NCI-H2196 treated with DMSO at 0.1 percent for 48 hours (cell line): ENCODE measurements around the gene BPTF.
"Not testable (repeated sequence)": the region's sequence is repeated elsewhere in the genome, so short reads cannot be mapped to it uniquely, and the experiment has no call there.

Experiments used
- DNase-seq: peaks from one replicate; lab custom pipeline; 2025; ENCODE audit not compliant: unreplicated experiment; lab: John Stamatoyannopoulos, UW

BPTF gene

DNA sequence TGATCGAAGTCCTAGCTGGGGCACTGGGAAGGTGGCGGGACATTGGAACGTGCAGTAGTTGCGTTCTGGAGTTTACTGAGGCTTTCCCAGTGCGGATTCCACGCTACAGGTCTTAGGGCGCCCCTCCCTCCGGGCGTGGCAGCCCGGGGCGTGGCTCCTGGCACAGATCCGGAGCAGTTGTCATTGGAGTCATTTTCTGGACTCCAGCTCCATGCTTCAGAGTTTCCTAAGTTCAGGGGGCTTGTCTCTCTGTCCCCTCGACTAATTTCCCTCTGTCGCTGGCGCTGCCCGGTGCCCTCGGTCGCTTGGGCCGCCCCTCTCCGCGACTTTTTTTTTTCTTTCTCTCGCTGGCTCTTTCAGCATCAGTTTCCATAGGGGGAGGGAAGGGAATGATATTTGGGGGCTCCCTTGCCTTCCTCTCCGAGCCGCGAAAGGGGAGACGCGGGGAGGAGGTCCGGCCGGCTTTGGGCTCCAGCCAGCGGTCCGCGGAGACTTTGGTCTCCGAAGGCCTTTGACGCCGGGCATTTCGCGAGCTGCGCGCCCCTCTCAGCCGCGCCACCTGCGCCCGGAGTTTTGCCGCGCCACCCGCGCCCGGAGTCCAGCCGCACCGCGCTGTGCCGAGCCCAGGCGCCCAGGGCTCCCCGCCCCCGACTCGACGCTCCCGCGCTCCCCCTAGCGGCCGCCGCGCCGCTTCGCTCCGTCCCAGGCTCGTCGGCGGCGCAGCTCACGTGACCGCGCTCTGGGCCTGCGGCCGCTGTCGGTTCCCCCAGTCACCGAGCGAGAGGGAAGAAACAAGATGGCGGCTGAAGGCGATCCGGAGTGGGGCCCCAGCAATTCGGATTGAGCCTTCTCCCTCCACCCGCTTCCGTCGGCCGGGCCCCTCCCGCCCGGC, at the start of gene BPTF:
Gene BPTF (plus strand): TSS at position 769 of the 892 bp plus-strand sequence. CDS start 222 bp downstream, outside the sequence.
- DNase-seq, result peak; percentile 72

DNA sequence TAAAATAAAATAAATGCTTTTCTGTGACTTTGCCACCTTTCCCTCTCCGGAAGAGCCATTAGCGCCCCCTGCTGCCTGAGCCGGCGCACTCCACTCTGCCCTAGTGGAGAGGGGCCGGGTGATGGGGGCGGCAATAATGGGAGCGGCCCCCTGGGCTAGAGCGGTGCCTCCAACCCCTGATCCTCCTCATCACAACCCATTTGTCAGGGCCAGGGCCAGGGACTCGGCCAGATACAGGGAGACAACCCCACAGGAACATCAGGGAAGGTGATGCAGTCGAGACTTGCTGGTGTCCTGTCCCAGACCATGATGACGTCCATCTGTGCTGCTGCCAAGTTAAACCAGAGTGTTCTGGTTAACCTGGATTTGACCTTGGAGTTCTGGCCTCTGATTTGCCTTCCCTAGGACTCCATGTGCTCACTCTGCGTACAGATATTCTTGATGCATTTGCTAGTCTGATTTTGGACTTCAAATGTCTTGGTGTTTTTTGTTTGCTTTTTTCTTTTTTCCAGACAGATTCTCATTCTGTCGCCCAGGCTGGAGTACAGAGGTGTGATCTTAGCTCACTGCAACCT, 46.1 kb upstream of the BPTF start:
- no peak for DNase-seq

GRCh38 chr17:67784364-67785121, 40.8 kb upstream of the BPTF start:
- DNase-seq, result no peak

DNA sequence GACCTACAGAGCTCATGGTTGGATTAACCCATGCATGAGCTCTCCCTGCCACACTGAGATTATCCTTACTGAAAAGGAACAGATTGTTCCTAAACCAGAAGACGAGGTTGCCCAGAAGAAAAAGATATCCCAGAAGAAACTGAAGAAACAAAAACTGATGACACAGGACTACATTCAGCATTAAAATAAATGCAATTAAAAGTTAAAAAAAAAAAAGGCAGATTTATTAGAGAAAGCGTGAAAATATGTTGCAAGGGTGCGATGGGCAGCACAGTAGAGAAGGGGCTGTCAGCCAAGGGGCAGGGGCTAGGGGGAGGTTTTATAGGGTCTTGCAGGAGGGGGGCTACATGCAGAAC, 40.2 kb upstream of the BPTF start:
- no peak for DNase-seq

DNA sequence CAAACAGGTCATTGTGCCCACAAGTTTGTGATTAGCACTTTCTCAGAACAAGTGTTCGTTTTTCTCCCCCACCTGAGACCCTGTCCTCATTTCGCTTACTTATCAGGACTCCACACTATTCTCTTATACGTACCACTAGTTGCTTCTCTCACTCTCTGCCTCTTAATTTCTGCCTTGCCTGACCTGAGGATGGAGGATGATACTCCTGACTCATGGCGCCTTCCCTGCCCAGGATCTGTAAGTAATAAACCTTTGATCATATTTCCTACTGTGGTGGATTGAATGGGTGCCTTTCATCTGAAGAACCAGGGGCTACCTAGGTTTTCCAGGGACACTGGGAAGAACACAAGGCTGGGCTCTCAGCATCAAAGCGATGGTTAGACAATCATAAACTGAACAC, 39.8 kb upstream of the BPTF start:
- DNase-seq, result no peak

GRCh38 chr17:67800495-67800928, 24.8 kb upstream of the BPTF start:
- peak; percentile 61 for DNase-seq

DNA sequence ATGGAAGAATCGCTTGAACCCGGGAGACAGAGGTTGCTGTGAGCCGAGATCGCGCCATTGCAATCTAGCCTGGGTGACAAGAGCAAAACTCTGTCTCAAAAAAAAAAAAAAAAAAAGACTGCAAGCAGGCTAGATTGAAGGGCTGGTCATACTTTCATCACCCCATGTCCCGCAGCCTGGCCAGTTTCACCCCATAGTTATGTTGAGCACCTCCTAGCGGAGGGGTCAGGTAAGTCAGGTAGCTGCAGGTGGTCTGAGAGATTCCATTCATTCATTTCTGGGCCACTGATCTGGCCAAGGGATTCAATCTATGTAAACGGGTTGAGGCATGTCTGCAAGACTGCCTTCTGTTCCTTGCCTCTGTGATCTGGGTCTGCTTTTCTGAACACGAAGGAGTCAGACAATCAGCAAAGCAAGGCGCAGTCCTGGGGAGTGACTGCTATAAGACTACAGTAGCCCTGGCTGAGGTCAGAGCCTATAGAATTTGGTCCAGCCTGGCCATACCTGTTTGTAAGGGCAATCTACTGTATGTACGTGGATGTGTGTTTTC, 23.6 kb upstream of the BPTF start:
- no peak for DNase-seq

DNA sequence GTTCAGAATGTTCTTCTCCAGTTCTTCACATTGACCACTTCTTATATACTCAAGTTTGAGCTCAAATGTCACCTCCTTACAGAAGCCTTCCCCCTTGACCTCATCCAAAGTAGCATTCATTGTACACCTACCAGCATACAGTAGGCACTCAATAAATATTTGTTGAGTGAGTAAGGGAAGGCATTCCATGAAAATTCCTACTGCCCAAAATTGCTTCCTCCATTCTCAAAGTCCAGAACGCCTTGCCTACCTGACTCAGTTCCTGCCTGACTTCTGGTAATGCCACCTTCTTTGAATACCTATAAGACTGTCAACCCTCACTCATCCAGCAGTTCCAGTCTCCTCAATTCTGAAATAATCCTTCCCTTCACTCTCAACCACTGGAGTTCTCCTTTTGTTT, 14.8 kb upstream of the BPTF start:
- no peak for DNase-seq

DNA sequence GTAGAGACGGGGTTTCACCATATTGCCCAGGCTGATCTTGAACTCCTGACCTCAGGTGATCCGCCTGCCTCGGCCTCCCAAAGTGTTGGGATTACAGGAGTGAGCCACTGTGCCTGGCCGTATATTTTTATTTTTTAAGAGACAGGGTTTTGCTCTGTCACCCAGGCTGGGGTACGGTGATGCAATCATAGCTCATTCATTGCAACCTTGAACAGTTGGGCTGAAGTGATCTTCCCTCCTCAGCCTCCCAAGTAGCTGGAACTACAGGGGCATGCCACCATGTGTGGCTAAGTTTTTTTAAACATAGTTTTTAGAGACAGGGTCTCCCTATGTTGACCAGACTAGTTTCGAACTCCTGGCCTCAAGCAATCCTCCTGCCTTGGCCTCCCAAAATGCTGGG, 12.9 kb upstream of the BPTF start:
- DNase-seq, result not testable (repeated sequence)

DNA sequence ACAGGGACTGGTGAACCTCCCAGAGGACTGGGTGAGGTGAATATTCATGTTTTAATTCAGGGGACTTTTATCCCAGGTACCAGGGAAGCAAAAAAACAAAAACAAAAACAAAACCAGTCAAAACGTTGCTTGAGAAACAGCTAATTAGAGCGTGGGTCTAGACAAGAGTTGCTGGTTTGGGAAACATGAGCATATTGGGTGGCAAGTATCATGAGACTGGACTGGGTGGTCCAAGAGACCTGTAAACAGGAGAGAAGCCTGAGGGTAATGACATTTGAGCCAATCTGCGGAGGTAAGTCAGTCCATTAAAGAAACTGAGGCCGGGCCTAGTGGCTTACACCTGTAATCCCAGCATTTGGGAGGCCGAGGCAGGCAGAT, 11.5 kb upstream of the BPTF start:
- no peak for DNase-seq

GRCh38 chr17:67818110-67819002, 6.9 kb upstream of the BPTF start:
- DNase-seq, result no peak

GRCh38 chr17:67819722-67820121, 5.6 kb upstream of the BPTF start:
- no peak for DNase-seq

DNA sequence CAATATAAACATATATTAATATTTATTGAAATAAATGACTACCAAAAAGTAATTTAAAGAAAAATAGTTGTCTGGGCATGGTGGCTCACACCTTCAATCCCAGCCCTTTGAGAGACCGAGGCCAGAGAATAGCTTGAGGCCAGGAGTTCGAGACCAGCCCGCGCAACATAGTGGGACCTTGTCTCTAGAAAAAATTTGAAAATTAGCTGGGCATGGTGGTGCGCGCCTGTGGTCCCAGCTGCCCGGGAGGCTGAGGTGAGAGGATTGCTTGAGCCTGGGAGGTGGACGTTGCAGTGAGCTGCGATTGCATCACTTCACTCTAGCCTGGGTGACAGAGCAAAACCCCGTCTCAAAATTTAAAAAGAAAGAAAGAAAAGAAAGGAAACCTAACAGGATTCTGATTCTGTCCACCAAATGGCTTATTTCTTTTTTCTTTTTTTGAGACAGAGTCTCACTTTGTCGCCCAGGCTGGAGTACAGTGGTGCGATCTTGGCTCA, 3.4 kb upstream of the BPTF start:
- no peak for DNase-seq

DNA sequence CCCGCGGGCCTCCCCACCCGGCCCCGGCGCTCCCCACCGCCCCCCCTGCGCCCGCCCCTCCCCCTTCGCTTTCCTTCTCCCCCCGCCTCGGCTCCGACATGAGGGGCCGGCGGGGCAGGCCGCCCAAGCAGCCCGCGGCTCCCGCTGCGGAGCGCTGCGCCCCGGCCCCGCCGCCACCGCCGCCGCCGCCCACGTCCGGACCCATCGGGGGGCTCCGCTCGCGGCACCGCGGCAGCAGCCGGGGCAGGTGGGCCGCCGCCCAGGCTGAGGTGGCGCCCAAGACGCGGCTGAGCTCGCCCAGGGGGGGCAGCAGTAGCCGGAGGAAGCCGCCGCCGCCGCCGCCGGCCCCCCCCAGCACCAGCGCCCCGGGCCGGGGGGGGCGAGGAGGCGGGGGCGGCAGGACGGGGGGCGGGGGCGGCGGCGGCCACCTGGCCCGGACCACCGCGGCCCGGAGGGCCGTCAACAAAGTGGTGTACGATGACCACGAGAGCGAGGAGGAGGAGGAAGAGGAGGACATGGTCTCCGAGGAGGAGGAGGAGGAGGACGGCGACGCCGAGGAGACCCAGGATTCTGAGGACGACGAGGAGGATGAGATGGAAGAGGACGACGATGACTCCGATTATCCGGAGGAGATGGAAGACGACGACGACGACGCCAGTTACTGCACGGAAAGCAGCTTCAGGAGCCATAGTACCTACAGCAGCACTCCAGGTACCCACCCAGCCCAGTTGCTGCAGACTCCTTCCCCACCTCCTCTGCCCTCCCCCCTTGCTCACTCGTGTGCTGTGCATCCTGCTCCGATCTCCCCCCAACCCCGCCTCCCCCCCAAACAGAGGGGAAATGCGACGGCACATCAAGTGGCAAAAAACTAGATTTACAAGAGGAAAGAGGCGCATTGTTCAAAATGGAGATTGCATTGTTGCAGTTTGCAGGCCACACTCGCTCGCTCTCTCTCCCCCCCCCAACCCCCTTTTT, 611 bp downstream of the BPTF start:
- not testable (repeated sequence) for DNase-seq

- no peak for DNase-seq
These were observed 4.0 kb downstream of the BPTF start for GRCh38 chr17:67829331-67829730.

GRCh38 chr17:67830440-67830839, 5.1 kb downstream of the BPTF start:
- DNase-seq, result no peak

DNA sequence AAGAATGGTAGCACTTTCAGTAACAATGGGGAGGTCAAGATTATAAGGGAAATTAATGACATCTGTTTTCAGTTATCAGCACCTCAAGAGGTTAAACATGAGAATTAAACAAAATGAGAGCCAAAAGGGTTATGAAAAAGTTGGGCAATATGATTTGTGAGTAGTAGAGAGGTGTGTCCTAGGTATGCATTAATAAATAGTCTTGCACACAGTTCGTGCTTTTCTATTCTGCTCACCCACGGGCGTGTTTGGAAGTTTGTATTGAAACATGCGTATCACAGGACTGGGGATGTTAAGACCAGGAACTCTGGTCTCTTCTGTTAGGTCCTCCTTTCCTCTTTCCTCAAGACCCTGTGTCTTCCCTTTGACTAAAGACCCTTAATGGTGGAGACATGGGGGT, 6.0 kb downstream of the BPTF start:
- DNase-seq, result no peak

DNA sequence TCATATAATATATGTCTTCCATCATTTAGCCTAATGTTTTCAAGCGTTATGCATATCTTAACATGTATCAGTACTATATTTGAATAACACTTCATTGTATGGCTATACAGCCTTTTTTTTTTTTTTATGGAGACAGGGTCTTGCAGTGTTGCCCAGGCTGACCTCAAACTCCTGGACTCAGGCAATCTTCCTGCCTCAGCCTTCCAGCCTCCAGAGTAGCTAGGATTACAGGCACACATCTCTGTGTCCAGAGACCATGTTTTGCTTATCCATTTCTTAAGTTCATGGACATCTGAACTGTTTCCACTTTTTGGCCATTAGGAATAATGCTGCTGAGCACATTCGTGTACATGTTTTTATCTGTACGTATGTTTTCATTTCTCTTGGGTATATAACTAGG, 7.8 kb downstream of the BPTF start:
- DNase-seq, result no peak

- DNase-seq, result no peak
These were observed 8.8 kb downstream of the BPTF start for GRCh38 chr17:67833946-67834631.
